HFFc6 (cell line): ENCODE measurements around the gene SH3D21. TPM values are rescaled to one million over a fixed set of nuclear protein-coding genes. Genes with fewer than 3 reads are reported as not detected.

Source experiments
- DNase-seq: peaks from one replicate; pipeline ENCODE4 v3.0.0-alpha.2; 2018
- H3K27ac Mint-ChIP-seq: 2 replicates; pipeline ENCODE4 v1.8.0; 2020; ENCODE audit warnings: mild to moderate bottlenecking, mixed read lengths
- H3K27me3 Mint-ChIP-seq: 2 replicates; pipeline ENCODE4 v1.8.0; 2021; ENCODE audit warnings: mild to moderate bottlenecking, moderate library complexity, mixed read lengths; ENCODE audit not compliant: insufficient read depth
- H3K36me3 Mint-ChIP-seq: 2 replicates; pipeline ENCODE4 v1.8.0; 2021; ENCODE audit warnings: low read depth, mixed read lengths
- H3K4me1 Mint-ChIP-seq: 2 replicates; pipeline ENCODE4 v1.8.0; 2020; ENCODE audit warnings: low read depth, mixed read lengths
- H3K4me3 Mint-ChIP-seq: 2 replicates; pipeline ENCODE4 v1.8.0; 2020; ENCODE audit warnings: mild to moderate bottlenecking, moderate library complexity, mixed read lengths
- H3K9me3 Mint-ChIP-seq: 2 replicates; pipeline ENCODE4 v1.8.0; 2020; ENCODE audit warnings: mild to moderate bottlenecking, mixed read lengths
- CTCF ChIP-seq: fragments of 200-600 bp; sonication (generic); IDR thresholded peaks from 2 replicates; pipeline ENCODE4 v1.5.0; 2021; ENCODE audit warnings: antibody characterized with exemption, mild to moderate bottlenecking
- total RNA-seq, 6 experiments: library from RNA; stranded (reverse); fragmentation: NEBNext Ultra II Directional; extraction: Animal tissue kit (Norgen Biotek cat#: 25700); gene quantifications; 2 replicates in 1 of 6; 3 replicates in 5 of 6; pipeline ENCODE4 v1.2.3, GENCODE V29; 2021

The SH3D21 gene
- total RNA-seq, 6 experiments from 2014 or later = 2.7 to 5.3 (median 2.9) TPM

DNA sequence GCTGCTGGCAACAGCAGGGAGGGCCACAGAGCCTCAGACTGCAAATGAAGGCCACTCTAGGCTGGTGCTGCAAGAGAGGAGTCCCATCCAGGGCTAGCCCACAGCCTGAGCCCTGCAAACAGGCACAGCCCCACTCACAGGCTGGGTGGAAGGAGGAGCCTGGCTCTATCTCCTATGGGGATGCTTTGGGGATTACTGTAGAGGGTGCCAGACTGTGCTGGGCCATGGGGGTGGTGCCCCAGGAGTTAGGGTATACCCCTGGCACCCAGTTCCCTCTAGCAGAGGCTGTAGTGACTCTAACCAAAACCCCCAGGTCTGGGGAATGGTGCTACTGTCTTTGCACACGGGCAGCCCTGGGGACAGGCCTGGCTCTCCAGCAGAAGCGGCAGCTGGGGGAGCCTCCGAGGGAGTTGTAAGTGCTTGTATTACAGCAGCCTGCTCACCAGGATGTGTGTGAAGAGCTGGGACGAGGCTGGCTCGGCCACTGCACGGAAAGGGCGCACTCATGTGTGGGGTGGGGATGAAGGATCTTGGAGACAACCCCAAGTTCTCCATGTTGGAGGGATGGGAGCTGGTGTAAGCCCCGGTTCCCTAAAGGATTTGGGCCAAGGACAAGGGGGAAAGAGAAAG is 40.7 kb downstream of the SH3D21 start:
- H3K4me1 Mint-ChIP-seq = peaks cover 57% of the 10 kb centered on the region
- TF ChIP-seq CTCF = no peak
- H3K9me3 Mint-ChIP-seq = no peaks in the 10 kb centered on the region
- no peak for DNase-seq
- no peak overlapping the region for H3K4me3 Mint-ChIP-seq
- H3K36me3 Mint-ChIP-seq = peaks cover 25% of the 10 kb centered on the region
- H3K27ac Mint-ChIP-seq = peak overlapping the region; percentile 21
- peaks cover 4% of the 10 kb centered on the region; the same call in 1 of the 2 replicates for H3K27me3 Mint-ChIP-seq

DNA sequence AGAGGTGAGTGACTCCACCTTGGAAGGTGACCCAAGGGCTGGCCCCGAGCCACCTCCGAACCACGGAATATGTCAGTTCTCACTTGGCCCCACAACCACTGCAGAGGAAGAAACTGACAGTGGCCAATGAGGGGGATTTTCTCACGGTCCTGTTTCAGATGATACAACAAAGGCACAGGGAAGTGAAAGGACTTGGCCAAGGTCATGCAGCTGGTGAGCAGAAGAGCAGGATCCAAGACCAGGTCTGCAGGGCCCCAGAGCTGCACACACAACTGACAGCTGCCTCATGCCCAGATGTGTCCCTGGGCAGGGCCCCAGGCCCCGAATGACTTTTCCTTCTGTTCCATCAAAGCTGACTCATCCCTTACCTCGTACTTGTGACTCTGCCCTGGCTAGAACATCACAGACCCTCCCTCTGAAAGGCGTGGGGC is 43.1 kb downstream of the SH3D21 start:
- Mint-ChIP-seq H3K4me3 (no peak overlapping the region), H3K27ac (peak overlapping the region; percentile 99), H3K27me3 (peaks cover 4% of the 10 kb centered on the region; the same call in 1 of the 2 replicates), H3K36me3 (peaks cover 35% of the 10 kb centered on the region), H3K9me3 (no peaks in the 10 kb centered on the region), H3K4me1 (peaks cover 67% of the 10 kb centered on the region)
- TF ChIP-seq CTCF = no peak
- DNase-seq = peak; percentile 37

DNA sequence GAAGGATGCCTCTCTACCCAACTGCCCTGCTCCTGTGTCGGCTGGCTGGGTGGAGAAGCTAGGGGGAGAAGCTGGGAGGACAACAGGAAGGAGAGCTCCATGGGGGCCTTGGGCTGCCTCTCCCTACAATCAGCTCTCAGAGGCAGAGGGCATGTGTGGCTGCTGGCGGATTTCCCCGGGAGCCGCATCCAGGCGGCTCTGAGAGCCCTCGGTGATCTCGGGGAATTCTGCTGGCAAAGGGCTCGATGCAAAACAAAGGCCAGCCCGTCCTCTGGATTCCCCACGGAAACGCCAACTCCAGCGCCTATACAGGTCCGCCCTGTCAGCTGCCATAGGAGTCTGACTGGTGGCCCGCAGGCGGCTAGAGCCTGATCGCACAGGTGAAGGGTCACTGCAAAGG is 43.7 kb downstream of the SH3D21 start:
- Mint-ChIP-seq H3K4me3 (no peak overlapping the region), H3K36me3 (peaks cover 35% of the 10 kb centered on the region), H3K27me3 (peaks cover 4% of the 10 kb centered on the region; the same call in 1 of the 2 replicates), H3K9me3 (no peaks in the 10 kb centered on the region), H3K4me1 (peaks cover 66% of the 10 kb centered on the region), H3K27ac (peak overlapping the region; percentile 99)
- TF ChIP-seq CTCF = no peak
- DNase-seq = no peak

DNA sequence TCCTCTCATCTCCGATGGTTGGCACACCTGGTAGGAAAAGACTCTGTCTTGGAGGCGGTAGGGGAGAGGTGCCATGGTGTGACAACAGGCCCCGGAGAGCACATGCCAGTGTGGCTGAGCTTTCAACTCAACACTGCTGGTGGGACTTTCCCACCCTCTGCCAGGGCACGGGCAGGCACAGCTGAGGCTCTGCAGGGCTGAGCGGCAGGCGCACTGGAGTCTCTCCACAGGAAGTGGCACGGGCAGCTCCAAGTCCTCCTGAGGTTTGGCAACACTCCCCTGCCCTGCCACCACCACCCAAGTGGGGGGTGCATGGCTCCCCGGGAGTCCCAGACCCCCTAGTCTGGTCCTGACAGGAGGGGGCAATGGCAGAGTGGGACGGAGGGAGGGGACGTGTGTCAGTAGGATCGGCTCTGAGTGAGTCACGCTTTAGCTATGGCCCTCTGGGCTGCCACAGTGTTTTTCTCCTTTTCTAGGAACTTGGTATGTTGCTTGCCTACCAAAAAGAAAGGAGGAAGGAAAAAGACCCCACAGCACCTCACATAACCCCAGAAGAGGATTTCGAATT is 44.6 kb downstream of the SH3D21 start:
- Mint-ChIP-seq H3K4me3 (peak overlapping the region; percentile 83), H3K36me3 (peaks cover 37% of the 10 kb centered on the region), H3K27me3 (peaks cover 4% of the 10 kb centered on the region; the same call in 1 of the 2 replicates), H3K9me3 (no peaks in the 10 kb centered on the region), H3K27ac (peak overlapping the region; percentile 99), H3K4me1 (peaks cover 65% of the 10 kb centered on the region)
- peak; percentile 78 for DNase-seq
- TF ChIP-seq CTCF = no peak

DNA sequence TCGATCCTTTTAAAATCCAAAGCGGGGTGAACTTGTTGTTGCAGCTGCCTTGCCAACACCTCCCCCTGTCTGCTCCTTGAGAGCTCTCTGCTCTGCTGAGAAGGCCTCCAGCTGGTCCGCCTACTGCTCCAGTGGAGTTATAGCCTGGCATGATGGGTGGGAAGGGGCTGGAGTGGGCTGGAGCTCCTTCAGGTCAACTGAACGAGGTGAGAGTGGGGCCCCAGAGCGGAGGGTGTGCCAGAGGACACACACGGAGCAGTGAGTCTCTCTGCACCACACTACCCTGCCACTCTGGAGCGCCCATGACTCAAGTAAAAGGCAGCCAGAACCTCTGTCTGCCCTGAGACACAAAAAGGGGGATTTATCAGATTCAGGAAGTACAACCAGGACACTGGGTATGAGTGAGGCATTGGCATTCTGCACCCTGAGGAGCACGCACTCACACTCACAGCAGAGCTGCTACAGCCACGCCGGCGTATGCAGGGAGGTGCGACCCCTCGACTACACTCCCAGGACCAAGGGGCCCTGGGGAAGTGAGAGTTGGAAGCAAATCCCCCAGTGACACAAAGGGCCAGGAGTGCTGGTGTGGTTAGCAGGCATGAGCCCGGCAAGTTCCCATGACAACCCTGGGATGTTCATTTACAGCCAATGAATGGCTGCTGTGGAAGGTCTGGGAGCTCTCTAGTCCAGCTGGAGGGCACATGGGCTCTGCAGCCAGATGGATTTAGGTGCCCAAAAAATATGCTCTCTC is 45.2 kb downstream of the SH3D21 start:
- H3K36me3 Mint-ChIP-seq = peaks cover 37% of the 10 kb centered on the region
- no peaks in the 10 kb centered on the region for H3K9me3 Mint-ChIP-seq
- H3K27ac Mint-ChIP-seq = peak overlapping the region; percentile 99
- H3K4me3 Mint-ChIP-seq = peak overlapping the region; percentile 83
- peaks cover 66% of the 10 kb centered on the region for H3K4me1 Mint-ChIP-seq
- peaks cover 4% of the 10 kb centered on the region; the same call in 1 of the 2 replicates for H3K27me3 Mint-ChIP-seq
- peak; percentile 43; the same call in 1 of the 2 replicates for TF ChIP-seq CTCF
- DNase-seq = peak; percentile 93
